Inflammatory macrophage treated with lipopolysaccharide for 1 hour (primary cell): Measurements from ENCODE around the gene HBA2.
"Not testable (repeated sequence)": the region's sequence is repeated elsewhere in the genome, so short reads cannot be mapped to it uniquely, and the experiment has no call there.

Source experiments
- DNase-seq, 2 donors: peaks; one replicate each; pipeline ENCODE4 v3.0.0-alpha.2; 2020 to 2022

HBA2 gene

GRCh38 chr16:176006-176405, 3.3 kb downstream of the HBA2 start:
- not testable (repeated sequence) for DNase-seq

GRCh38 chr16:176477-177382, 4.1 kb downstream of the HBA2 start, which contains the start of gene HBA1:
TSS of gene HBA1 (plus strand) at chr16:176680. CDS start at chr16:176717, 37 bp downstream.
- not testable (repeated sequence) for DNase-seq

GRCh38 chr16:177394-177822, 4.7 kb downstream of the HBA2 start:
- no peak for DNase-seq

- DNase-seq, result no peak
Observed at GRCh38 chr16:177981-178667, 5.4 kb downstream of the HBA2 start.

GRCh38 chr16:178668-179015, 6.0 kb downstream of the HBA2 start:
- no peak for DNase-seq

GRCh38 chr16:179211-180092, 6.8 kb downstream of the HBA2 start:
- no peak for DNase-seq

- DNase-seq, result peak in 1 of 2 donors; percentile 5
Observed at GRCh38 chr16:180101-180675, 7.5 kb downstream of the HBA2 start, which contains the start of gene HBQ1. TSS of gene HBQ1 (plus strand) at chr16:180459. CDS start at chr16:180487, 28 bp downstream.

- peak in 1 of 2 donors; percentile 9 for DNase-seq
Observed at GRCh38 chr16:180681-181564, 8.2 kb downstream of the HBA2 start.

- peak in 1 of 2 donors; percentile 76 for DNase-seq
Observed at GRCh38 chr16:181565-182021, 8.9 kb downstream of the HBA2 start.

- no peak for DNase-seq
Observed at GRCh38 chr16:183005-183404, 10.3 kb downstream of the HBA2 start.

- DNase-seq, result no peak
Observed at GRCh38 chr16:185213-185612, 12.5 kb downstream of the HBA2 start.

GRCh38 chr16:185691-186090, 13.0 kb downstream of the HBA2 start:
- DNase-seq, result no peak

- DNase-seq, result no peak
Observed at GRCh38 chr16:187330-187729, 14.7 kb downstream of the HBA2 start.

- no peak for DNase-seq
Observed at GRCh38 chr16:188674-189073, 16.0 kb downstream of the HBA2 start.

- DNase-seq, result no peak
Observed at GRCh38 chr16:189604-190186, 17.0 kb downstream of the HBA2 start.

- DNase-seq, result no peak
Observed at GRCh38 chr16:191831-192230, 19.2 kb downstream of the HBA2 start.

- DNase-seq, result no peak
Observed at GRCh38 chr16:192686-193085, 20.0 kb downstream of the HBA2 start.

- DNase-seq, result no peak
Observed at GRCh38 chr16:193441-193840, 20.8 kb downstream of the HBA2 start.

GRCh38 chr16:194516-194915, 21.8 kb downstream of the HBA2 start:
- DNase-seq, result no peak

- DNase-seq, result no peak
Observed at GRCh38 chr16:200388-200787, 27.7 kb downstream of the HBA2 start.

GRCh38 chr16:203246-203645, 30.6 kb downstream of the HBA2 start:
- DNase-seq, result no peak
